ENCODE data around the gene CH25H.
"Not testable (repeated sequence)": the region's sequence is repeated elsewhere in the genome, so short reads cannot be mapped to it uniquely, and the experiment has no call there.

CH25H gene, protein sequence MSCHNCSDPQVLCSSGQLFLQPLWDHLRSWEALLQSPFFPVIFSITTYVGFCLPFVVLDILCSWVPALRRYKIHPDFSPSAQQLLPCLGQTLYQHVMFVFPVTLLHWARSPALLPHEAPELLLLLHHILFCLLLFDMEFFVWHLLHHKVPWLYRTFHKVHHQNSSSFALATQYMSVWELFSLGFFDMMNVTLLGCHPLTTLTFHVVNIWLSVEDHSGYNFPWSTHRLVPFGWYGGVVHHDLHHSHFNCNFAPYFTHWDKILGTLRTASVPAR

DNA sequence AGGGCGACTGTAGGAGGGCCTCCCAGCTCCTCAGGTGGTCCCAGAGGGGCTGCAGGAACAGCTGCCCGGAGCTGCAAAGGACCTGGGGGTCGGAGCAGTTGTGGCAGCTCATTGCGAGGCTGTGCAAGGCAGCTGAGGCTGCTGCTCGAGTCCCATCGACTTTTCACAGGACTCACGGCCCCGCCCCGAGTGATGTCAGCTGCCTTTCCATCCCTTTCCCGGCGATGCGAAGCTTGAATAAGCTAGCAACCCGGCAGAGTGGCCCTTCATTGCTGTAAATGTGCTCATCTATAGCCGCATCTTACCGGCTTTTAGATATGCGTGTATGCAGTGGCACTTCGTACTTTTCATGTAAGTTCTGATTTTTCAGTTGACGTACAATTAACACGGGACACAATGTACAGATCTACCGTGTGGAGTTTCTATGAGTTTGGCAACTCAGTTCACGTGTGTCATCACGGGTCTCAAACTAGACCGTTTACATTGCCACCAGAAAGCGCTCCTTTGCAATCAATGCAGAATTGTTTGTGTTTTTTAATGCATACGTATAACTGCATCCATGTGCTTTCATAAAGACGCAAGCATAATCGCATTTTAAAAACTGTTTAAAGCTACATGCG is at the start of gene CH25H:
TSS of gene CH25H (minus strand) at position 137 of the 620 bp plus-strand sequence. CDS start at position 112, 25 bp downstream.
- no peak for DNase-seq

DNA sequence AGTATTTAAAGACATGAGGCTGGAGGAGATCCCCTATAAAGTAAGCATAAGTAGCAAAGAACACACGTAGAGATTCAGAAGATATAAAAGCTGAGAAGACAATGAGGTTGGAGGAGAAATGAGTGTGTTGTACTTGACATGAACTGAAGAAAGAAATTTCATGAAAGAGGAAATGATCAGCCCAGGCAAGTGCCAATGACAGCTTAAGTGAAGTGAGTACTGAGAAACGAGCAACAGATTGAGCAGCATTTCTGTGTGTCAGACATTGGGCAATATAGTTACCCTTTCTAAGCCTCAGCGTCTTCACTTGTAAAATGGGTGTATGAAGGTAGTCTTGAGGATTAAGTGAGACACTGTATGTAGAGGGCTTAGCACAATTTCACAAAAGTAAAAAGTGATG is 49.2 kb upstream of the CH25H start:
- no peak for DNase-seq

DNA sequence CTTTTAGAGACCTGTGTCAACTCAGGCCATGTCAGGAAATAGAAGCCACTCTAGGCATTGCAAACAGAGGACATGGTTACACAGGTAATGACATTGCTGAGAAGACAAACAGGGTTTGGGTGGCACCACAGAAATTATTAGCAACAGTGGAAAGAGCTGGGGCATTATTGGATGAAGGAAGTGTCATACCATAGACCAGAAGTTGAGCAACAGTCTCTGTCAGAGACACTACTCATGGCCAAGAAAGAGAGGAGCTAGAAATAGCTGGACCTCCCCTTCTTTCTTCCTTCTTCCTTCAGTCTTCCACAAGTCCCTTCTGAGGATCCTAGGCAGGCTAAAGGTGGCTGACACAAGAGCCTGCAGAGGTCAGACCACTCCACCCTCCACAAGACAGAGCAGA is 48.7 kb upstream of the CH25H start:
- DNase-seq = no peak

DNA sequence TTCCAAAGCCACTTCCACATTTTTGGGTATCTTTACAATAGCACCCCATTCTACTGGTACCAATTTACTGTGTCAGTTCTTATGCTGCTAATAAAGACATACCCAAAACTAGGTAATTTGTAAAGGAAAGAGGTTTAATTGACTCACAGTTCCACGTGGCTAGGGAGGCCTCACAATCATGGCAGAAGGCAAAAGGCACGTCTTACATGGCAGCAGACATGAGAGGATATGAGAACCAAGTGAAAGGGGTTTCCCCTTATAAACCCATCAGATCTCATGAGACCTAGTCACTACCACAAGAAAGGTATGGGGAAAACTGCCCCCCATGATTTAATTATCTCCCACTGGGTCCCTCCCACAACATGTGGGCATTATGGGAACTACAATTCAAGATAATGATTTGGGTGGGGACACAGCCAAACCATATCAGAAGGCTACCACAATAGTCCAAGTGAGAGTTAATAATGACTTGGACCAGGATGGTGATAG is 48.0 kb upstream of the CH25H start:
- not testable (repeated sequence) for DNase-seq

DNA sequence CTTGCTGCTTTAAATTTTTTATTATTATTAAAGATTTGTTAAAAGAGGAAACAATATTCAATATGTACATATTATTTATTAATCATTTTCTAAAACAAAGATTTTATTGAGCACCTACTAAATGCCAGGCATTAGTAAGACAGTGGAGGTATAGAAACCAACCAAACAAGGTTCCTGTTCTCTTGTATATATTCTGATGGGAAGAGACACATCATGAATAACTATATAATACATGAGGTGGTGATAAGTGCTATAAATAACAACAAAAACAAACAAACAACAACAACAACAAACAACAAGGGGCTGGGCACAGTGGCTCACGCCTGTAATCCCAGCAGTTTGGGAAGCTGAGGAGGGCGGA is 45.1 kb upstream of the CH25H start:
- no peak for DNase-seq

DNA sequence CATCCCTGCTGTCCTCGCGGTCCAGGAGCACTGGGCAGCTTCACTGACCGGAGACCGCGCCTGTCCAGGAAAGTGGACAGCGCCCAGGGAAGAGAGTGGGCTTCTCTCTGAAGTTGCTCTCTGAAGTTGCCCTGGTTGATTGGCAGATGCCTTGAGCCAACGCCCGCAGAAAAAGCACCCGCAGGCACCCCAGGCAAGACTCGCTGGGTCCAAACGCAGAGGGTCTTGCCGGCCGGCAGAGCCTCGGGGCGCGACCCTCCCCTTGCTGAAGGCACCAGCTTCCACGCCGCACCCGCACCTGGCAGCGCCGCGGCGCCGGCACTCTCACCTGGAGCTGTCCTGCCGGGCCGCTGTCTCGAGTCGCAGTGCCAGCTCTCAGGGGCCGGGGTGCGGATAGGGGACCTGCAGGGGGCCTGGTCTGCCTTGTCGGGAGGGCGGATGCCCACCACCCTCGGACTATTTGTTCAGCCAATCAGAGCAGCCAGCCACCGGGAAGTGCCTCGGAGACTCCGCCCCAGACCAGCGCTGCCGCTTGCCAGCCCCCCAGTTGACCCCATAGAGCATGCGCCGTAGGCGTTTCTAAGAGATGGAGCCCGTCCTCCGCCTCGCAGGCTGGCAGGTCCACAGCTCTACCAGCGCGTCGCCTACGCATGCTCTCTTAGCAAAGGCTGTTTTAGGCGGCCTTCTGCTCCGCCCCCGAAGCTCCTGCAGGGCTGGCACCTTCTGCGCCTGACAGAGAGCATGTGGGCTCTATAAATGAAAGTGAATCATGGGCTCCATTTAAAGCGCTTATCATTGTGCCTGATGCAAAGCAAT is 44.5 kb upstream of the CH25H start, which contains the start of gene LIPA:
TSS of gene LIPA (minus strand) at position 367 of the 816 bp plus-strand sequence. CDS start 4,127 bp downstream, outside the sequence.
- peak; percentile 97 for DNase-seq

DNA sequence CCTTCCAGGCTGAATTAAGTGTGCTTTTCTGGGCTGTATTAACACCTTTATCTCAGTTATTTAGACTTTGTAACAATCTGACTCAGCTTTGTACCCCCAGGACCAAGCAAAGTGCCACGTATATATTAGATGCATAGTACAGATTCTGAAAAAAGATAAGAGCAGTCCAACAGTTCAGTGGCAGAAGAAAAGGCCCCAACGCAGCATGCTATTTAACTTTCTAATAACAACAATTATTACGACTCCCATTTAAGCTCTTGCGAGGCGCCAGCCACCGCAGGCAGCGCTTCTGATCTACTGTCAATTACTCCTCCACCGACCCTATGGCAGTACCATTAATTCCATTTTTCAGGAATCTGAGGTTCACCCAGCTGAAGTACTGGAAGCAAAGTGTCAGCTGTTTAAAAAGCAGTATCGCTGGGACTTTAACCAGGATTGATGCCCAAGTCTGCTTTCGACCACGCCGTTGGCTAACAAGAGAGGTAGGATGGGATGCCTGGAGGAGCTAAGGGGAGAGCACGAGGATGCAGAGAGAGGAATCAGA is 43.8 kb upstream of the CH25H start:
- no peak for DNase-seq

DNA sequence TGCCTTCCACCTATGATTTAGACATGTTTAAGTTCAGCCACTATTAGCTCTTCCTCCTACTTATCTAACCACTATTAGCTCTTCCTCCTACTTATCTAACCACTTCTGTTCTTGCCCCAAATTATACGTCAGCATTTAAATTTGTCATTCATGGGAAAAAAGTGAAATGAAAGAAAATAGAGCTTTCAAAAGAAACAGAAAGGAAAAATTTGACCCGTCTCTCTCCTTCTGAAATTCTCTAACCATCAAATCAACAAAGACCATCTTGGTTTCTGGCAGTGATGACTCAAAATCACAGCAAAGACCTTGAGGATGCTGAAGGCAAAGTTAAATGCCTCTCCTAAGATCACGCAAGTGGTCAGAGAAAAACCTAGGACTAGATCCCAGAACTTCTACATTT is 41.9 kb upstream of the CH25H start:
- no peak for DNase-seq

DNA sequence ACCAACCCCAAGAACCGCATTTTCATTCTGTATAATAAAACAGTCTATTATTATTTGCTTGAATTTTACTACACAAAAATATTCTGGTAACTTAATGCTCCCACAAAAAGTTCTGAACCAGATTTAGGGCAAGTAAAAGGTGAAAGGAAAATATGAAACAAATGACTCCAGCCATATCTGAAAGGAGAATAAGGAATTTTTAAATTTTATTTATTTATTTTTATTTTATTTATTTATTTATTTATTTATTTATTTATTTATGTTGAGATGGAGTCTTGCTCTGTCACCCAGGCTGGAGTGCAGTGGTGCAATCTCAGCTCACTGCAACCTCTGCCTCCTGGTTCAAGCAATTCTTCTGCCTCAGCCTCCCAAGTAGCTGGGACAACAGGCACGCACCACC is 40.5 kb upstream of the CH25H start:
- DNase-seq = not testable (repeated sequence)

DNA sequence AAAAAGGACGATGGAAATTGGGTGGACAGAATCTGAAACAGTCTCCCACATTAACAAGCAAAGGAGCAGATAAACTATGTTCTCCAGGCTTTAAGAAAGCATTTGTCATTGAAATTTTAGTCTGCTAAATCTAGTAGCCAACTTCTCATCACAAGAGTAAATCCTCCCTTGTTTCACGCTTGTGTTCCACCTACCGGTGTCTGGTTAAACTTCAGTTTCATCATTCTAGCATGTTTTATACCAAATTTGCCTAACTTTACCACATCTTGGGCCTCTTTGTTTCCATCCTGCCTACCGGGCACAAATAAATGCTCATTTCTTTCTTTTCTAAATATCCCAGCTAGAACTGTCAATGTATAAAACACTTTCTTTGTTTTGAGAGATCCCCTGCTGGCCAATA is 38.7 kb upstream of the CH25H start:
- DNase-seq = no peak

DNA sequence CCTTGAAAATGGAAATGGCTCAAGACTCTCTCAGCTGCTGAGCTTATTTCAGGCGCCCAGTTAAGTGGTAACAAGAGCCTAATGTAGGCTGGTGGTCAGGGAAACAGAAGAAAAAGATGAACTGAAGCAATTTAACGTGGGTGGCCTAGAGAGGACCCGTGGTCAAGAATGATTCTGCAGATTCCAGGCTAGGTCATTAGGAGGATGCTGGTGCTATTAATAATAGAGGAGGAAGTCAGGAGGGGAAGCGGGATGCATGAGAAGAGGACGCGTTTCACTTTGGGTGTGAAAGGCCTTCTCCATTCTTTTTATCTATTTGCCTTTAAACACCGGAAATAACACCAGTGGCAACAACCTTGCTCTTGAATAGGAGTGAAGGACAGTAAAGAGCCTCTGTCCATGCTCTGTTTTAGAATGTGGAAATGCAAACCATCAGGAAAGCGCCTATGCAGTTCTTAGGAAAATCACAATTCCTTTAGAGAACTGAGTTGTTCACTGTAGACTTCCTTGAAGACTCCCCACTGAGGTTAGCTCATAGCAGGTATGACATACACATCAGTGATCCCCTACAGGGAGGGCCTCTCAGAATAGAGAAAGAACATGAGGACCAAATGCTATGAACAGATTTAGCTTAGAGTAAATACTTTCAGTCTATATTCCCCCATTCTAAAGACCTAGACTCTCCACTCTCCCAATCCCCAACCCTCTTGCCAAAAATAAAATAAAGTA is 35.9 kb upstream of the CH25H start:
- no peak for DNase-seq

DNA sequence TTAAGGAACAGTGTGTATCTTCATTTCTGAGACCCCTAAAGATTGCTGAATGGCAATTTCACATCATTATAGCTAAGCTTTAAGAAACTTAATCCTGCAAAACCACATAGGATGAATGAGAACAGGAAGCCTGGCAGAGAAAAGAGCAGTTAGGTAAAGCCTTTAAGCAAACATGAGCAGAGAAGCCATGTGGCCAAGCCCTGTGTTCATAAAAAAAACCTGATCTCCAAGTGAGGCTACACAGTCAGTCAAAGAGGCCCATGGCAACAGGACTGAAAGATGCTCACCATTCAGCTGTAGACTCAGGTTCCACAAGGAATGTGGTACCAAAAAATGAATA is 35.2 kb upstream of the CH25H start:
- no peak for DNase-seq

DNA sequence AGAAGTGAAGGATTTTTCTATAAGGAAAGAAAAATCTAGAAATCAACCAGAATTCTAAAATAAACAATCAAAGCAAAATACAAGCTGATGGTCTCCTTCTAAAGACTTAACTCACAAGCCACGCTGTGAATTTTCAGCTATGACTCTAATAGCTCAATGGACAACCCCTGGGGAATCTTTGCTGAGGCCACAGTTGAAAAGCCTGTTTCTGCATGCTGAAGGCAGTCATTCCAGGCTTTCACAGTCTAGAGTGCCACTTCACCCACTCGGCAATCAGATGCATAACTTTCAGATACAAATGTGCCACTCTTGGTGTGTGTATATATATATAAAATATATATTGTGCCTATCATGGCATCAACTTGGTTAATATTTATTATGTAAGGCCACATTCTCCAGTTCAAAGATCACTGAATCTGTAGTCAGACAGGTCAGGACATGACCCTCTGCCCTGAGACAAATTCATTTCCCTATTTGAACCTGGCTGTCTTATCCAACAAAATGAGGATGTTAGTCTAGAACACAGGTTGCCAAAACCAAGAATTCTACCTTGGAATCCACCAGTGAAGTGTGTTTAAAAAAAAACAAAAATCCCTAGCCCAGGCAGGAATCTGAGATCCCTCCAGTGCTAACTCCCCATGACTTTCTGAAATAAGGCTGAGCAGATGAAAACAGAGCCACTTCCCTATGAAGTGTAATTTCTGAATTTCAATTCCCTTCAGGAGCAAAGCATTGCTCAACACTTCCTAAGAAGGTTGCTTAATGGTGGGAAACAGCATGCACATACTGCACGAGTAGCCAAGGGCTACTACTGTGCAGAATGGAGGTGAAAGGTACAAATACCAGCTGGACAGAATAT is 34.6 kb upstream of the CH25H start:
- DNase-seq = no peak

DNA sequence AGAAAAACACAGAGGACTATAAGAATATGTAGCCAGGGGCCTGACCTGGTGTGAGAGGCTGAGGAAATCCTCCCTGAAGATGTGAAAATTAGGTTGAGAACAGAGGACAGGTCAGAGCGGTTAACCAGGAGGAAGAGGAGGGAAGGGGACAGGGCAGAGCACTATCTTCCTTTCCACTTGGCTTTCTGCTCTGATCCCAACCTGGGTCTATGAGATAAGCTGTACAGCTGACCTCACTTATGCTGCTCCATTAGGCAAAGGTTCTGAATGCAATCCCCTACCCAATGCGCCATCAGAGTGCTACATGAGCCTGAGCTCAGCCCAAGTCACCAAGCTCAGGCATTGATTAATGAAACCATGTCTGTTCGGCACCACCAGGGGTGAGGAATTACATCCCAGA is 33.9 kb upstream of the CH25H start:
- no peak for DNase-seq

DNA sequence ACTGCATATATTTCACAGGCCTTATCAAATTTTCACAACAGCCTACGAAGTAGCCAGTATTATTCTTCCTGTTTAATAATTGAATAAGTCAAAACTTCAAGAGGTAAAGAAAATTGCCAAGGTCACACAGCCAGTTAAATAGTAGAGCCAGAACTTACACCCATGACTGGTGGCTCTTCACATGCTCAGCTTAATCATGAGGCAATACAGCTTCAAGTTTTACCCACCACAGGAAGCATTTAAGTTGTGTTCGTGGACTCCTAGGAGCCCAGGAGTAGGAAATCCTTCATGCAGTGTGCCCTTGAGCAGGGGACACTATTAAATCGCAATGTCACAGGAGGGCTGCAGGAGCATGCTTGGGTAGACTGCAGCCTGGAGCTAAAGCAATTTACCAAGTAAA is 33.4 kb upstream of the CH25H start:
- DNase-seq = no peak

DNA sequence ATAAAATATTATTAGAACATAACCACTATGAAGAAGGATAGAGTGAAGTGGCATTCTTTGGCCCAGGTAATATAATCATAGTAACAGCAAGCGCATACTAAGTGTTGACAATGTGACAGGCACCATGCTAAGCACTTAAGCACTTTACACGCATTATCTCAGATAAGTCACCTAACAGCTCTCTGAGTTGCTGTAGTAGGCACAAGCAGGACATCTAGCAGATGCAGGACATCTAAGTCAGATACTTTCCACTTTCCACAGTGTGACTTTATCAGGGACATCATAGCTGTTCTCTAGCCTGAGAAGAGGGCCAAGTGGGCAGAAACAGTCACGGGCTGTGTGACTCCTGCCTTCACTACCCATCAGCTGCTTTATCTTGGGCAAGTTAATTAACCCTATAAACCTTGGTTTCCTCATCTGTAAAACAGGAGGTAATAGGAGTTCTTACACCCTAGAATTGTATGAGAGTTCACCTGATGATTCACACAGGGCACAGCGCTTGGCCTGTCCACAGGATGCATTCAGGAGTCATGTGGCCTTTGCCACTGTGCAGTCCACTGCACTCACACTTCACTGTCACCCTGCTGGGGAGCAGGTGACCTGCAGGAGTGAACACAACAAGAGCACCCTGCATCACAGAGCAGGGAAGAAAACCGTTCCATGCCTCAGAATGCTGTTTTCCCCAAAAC is 32.0 kb upstream of the CH25H start:
- no peak for DNase-seq

DNA sequence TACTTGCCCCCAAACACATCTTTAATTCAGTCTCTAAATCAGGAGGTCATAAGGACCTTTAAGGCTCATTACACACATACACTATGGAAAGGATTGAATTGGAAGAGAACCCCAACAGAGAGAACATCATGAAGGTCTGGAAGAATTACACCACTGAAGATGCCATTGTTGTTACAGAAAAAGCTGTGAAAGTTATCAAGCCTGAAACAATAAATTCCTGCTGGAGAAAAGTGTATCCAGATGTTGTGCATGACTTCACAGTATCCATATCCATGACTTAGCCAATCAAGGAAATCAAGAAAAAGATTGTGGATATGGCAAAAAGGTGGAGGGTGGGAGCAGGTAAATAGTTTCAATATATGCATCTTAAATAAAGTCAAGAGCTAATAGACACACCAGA is 30.7 kb upstream of the CH25H start:
- DNase-seq = no peak

DNA sequence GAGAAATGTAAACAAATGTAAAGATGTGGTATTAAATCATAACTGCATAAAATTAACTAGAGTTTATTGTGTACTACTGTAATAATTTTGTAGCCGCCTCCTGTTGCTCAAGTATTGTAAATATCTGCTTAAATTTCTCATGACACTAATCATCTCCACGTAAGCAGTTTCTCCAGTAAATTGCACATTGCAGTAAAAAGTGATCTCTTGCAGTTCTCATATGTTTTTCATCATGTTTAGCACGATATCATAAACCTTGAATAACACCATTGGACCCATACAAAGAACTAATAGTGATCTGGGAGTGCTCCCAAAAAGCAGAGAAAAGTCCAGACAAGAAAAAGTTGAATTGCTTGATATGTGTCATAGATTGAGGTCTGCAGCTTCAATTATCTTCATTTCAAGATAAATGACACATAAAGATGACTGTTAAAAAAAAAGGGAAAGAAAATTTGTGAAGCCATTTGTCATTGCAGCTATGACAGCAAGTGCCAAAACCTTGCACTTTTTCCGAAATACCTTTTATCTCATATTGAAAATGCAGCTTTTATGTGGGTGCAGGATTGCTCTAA is 29.2 kb upstream of the CH25H start:
- DNase-seq = no peak

DNA sequence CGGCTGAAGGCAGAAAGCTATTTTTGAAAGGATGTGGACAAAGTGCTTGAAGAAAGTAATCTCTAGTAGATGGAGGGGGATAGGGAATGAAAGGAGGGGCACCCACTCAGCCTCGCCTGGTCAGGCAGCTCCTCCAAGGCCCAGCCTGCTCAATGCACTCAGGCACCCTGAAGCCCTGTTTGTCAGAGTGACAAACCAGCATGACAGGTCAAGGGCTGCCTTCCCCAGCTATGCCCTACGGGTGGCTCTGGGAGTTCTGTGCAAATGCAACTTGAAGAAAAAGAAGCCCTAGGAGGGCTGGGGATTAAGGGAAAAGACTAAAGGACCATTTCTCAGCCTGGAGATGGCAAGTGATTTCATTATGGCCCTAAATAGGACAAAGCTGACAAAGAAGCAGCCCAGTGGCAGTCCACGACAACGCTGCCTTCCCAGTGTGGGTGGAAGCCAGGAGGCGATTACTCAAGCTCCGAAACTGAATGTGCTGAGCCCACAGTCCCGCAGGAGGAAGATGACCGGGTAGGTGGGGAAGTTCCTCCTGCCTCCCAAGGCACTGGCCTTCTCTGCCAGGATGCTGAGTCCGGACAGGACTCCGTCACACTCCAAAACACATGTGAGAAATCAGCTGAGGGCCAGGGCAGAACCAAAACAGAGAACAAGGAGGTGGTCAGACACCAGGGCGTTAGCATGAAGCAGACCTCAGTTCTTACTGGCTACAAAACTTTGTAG is 28.1 kb upstream of the CH25H start:
- DNase-seq = no peak

DNA sequence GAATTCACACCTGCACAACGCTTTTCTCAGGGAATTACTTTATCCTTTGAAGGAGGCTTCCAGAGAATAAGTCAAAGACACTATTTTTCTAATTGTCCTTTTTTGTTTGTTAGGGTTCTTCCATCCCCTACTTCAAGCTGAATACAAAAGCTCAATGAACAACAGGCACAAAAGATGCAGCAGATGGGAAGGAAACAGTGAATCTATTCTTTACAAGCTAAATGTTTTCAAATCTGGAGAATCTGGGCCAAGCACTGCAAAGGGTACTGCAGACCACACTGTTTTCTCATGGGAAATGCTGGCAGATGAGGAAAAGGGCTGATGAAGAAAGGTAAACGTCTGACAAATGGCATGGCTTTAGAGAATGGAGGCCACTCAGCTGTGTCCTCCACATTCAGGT is 25.9 kb upstream of the CH25H start:
- DNase-seq = no peak

Measured in NCI-H1436 treated with DMSO at 0.1 percent for 48 hours (cell line).